HEK293T (cell line): ENCODE results near the gene PRKCE.

Experiments used
- CTCF ChIA-PET: fragments of 350-600 bp; formaldehyde crosslinking; extraction: SDS; loops from one replicate; lab custom pipeline; 2021; ENCODE audit warnings: antibody characterized with exemption, inconsistent platforms; lab: Yijun Ruan, JAX
- POLR2A ChIA-PET: fragments of 350-600 bp; formaldehyde crosslinking; extraction: SDS; loops from one replicate; lab custom pipeline; 2020; ENCODE audit warnings: antibody characterized with exemption, inconsistent platforms; lab: Yijun Ruan, JAX
- DNase-seq: peaks from one replicate; pipeline ENCODE4 v3.0.0; 2012; ENCODE audit warnings: mixed read lengths; ENCODE audit errors: extremely low spot score
- ARNT ChIP-seq: fragments of 450-650 bp; IDR thresholded peaks from 2 replicates; pipeline ENCODE4 v1.6.1; 2017; ENCODE audit warnings: mild to moderate bottlenecking
- BHLHE40 ChIP-seq: fragments of 450-650 bp; IDR thresholded peaks from 2 replicates; pipeline ENCODE4 v1.6.1; 2016; ENCODE audit warnings: mild to moderate bottlenecking, moderate library complexity, borderline replicate concordance
- CTBP1 ChIP-seq: fragments of 450-650 bp; IDR thresholded peaks from 2 replicates; pipeline ENCODE4 v1.6.1; 2016; ENCODE audit warnings: borderline replicate concordance
- ELF4 ChIP-seq: fragments of 450-650 bp; IDR thresholded peaks from 2 replicates; pipeline ENCODE4 v1.6.1; 2017; ENCODE audit warnings: antibody characterized with exemption
- FOXA1 ChIP-seq: fragments of 450-650 bp; IDR thresholded peaks from 2 replicates; pipeline ENCODE4 v1.6.1; 2016; ENCODE audit warnings: mild to moderate bottlenecking
- FOXK2 ChIP-seq: fragments of 450-650 bp; IDR thresholded peaks from 2 replicates; pipeline ENCODE4 v1.6.1; 2016; ENCODE audit warnings: mild to moderate bottlenecking
- FOXM1 ChIP-seq: fragments of 450-650 bp; IDR thresholded peaks from 2 replicates; pipeline ENCODE4 v1.6.1; 2017; ENCODE audit warnings: mild to moderate bottlenecking, borderline replicate concordance
- HDGF ChIP-seq: fragments of 450-650 bp; IDR thresholded peaks from 2 replicates; pipeline ENCODE4 v1.6.1; 2017; ENCODE audit warnings: antibody characterized with exemption, borderline replicate concordance
- L3MBTL2 ChIP-seq: fragments of 450-650 bp; conservative IDR thresholded peaks from 2 replicates; pipeline ENCODE4 v1.6.1; 2016; ENCODE audit warnings: mild to moderate bottlenecking
- LEF1 ChIP-seq: fragments of 450-650 bp; IDR thresholded peaks from 2 replicates; pipeline ENCODE4 v1.6.1; 2017; ENCODE audit warnings: mild to moderate bottlenecking, borderline replicate concordance
- NFRKB ChIP-seq: fragments of 450-650 bp; IDR thresholded peaks from 2 replicates; pipeline ENCODE4 v1.6.1; 2016; ENCODE audit warnings: mild to moderate bottlenecking, moderate library complexity
- SP1 ChIP-seq: fragments of 450-650 bp; IDR thresholded peaks from 2 replicates; pipeline ENCODE4 v1.6.1; 2017
- SUZ12 ChIP-seq: fragments of 450-650 bp; IDR thresholded peaks from 2 replicates; pipeline ENCODE4 v1.6.1; 2016; ENCODE audit warnings: mild to moderate bottlenecking
- TARDBP ChIP-seq: fragments of 450-650 bp; IDR thresholded peaks from 2 replicates; pipeline ENCODE4 v1.6.1; 2016
- ZNF384 ChIP-seq: fragments of 450-650 bp; IDR thresholded peaks from 2 replicates; pipeline ENCODE4 v1.6.1; 2016
- TF ChIP-seq, protein P1 (sequence below): fragments of 450-650 bp; IDR thresholded peaks from 2 replicates; pipeline ENCODE4 v1.6.1; 2016

Gene PRKCE

DNA sequence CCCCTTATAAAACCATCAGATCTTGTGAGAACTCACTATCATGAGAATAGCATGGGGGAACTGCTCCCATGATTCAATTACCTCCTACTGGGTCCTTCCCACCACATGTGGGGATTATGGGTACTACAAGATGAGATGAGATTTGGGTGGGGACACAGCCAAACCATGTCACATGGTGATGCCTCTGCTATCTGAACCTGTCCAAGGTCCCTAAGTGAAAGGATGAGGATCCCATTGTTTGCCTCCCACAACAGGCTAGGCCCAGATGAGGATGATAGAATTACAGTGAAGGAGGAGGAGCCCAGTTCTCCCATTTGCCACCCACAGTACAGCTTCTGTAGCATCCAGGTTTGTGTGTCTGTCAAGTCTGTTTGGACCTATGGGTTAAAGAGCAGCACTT is 65.4 kb downstream of the PRKCE start:
- POLR2A ChIA-PET = no interaction called here
- TF ChIP-seq SP1 (no peak), FOXK2 (no peak), NFRKB (no peak)
- no peak for DNase-seq
- CTCF ChIA-PET = no interaction called here

GRCh38 chr2:45720210-45720609 is 68.7 kb downstream of the PRKCE start:
- TF ChIP-seq FOXM1 = no peak
- TF ChIP-seq FOXA1 = no peak
- TF ChIP-seq NFRKB = no peak
- no peak for TF ChIP-seq ZNF384
- TF ChIP-seq, protein P1, sequence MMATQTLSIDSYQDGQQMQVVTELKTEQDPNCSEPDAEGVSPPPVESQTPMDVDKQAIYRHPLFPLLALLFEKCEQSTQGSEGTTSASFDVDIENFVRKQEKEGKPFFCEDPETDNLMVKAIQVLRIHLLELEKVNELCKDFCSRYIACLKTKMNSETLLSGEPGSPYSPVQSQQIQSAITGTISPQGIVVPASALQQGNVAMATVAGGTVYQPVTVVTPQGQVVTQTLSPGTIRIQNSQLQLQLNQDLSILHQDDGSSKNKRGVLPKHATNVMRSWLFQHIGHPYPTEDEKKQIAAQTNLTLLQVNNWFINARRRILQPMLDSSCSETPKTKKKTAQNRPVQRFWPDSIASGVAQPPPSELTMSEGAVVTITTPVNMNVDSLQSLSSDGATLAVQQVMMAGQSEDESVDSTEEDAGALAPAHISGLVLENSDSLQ = no peak
- ChIA-PET CTCF (no interaction called here), POLR2A (no interaction called here)
- no peak for DNase-seq

DNA sequence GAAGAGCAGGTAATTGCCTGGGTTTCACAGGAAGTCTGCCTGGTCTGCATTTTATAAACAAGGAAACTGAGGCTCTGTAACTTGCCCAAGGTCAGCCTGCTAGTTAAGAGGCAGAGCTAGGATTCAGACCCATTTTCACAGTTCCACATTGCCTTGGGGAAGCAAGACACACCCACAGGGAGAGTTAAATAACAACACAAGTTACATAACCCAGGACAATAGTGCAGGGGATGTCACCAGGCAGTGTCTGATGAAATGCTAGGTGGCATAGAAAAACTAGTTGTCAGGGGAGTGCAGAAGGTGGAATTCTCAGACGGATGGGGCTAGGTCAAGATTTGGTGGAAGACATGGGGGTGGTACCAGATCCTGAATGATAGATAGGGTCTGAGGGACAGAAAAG is 69.7 kb downstream of the PRKCE start:
- no peak for DNase-seq
- CTCF ChIA-PET = interaction anchor here (0.6 kb wide), 1 partner anchor 14 kb away, joined by 5 read pairs; no protein-coding TSS in a partner anchor
- TF ChIP-seq SP1 (no peak), FOXK2 (no peak), SUZ12 (no peak), ELF4 (no peak), TARDBP (no peak), ARNT (no peak), FOXA1 (no peak), ZNF384 (no peak), CTBP1 (no peak)
- POLR2A ChIA-PET = no interaction called here

- ChIA-PET POLR2A (no interaction called here), CTCF (no interaction called here)
- no peak for TF ChIP-seq BHLHE40
- TF ChIP-seq FOXM1 = no peak
- no peak for DNase-seq
These were observed 71.0 kb downstream of the PRKCE start for GRCh38 chr2:45722477-45722876.

DNA sequence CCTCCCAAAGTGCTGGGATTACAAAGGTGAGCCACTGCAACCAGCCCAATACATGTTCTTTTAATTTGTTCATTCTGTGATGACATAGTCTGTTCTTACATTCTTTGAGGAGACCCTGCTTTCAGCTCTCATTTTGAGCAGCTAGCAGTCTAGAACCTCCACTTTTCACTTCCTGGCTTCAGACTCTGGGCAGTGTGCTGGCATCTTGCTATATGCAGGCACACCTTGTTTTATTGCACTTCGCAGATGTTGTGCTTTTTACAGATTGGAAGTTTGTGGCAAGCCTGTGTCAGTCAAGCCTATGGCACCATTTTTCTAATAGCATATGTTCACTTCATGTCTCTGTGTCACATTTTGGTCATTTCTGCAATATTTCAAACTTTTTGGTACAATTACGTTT is 72.4 kb downstream of the PRKCE start:
- ChIA-PET POLR2A (no interaction called here), CTCF (no interaction called here)
- DNase-seq = no peak
- TF ChIP-seq ARNT (no peak), HDGF (no peak), NFRKB (no peak), LEF1 (no peak), ZNF384 (no peak), BHLHE40 (no peak)
- TF ChIP-seq, protein P1 = no peak

DNA sequence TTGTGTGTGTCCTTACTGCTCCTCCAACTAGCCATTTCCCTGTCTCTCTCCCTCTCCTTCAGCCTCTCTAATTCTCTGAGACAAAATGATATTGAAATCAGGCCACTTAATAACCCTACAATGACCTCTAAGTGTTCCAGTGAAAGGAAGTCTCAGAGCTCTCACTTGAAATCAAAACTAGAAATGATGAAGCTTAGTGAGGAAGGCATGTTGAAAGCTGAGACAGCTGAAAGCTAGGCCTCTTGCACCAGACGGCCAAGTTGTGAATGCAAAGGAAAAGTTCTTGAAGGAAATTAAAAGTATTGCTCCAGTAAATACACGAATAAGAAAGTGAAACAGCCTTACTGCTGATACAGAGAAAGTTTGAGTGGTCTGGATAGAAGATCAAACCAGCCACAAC is 72.9 kb downstream of the PRKCE start:
- no peak for TF ChIP-seq SP1
- TF ChIP-seq, protein P1 = no peak
- TF ChIP-seq LEF1 = no peak
- no peak for TF ChIP-seq BHLHE40
- no peak for TF ChIP-seq CTBP1
- TF ChIP-seq ELF4 = no peak
- TF ChIP-seq L3MBTL2 = no peak
- no peak for TF ChIP-seq NFRKB
- TF ChIP-seq FOXA1 = no peak
- no peak for TF ChIP-seq ZNF384
- TF ChIP-seq TARDBP = no peak
- no peak for TF ChIP-seq ARNT
- no peak for TF ChIP-seq FOXK2
- TF ChIP-seq HDGF = no peak
- no peak for TF ChIP-seq FOXM1
- TF ChIP-seq SUZ12 = no peak
- ChIA-PET CTCF (interaction anchor here (0.6 kb wide), 1 partner anchor 14 kb away, joined by 3 read pairs; no protein-coding TSS in a partner anchor), POLR2A (no interaction called here)
- no peak for DNase-seq

DNA sequence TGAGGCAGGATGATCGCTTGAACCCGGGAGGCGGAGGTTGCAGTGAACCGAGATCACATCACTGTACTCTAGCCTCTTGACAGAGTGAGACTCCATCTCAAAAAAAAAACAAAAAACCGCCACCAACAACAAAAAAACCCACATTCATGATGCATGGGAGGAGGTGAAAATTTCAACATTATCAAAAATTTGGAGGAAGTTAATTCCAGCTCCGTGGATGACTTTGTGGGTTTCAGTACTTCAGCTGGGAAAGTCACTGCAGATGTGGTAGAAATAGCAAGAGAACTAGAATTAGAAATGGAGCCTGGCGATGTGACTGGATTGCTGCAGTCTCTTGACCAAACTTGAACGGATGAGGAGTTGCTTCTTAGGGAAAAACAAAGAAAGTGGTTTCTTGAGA is 74.3 kb downstream of the PRKCE start:
- TF ChIP-seq ARNT = no peak
- ChIA-PET CTCF (no interaction called here), POLR2A (no interaction called here)
- no peak for DNase-seq

DNA sequence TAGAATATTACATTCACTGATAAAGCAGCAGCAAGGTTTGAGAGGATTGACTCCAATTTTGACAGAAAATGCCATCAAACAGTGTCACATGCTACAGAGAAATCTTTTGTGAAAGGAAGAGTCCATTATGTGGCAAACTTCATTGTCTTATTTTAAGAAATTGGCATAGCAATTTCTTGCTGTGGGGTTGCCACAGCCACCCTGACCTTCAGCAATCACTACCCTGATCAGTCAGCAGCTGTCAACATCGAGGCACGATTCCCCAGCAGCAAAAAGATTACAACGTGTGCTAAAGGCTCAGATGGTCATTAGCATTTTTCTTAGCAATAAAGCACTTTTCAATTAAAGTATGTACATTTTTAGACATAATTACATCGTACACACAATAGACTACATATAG is 74.7 kb downstream of the PRKCE start:
- no peak for TF ChIP-seq SUZ12
- no peak for TF ChIP-seq ZNF384
- TF ChIP-seq FOXA1 = no peak
- no peak for TF ChIP-seq BHLHE40
- TF ChIP-seq TARDBP = no peak
- ChIA-PET POLR2A (no interaction called here), CTCF (no interaction called here)
- no peak for DNase-seq
